GM18508 (cell line): Measurements from ENCODE around the gene MTX1.
"Not testable (repeated sequence)": the region's sequence is repeated elsewhere in the genome, so short reads cannot be mapped to it uniquely, and the experiment has no call there.

Source experiments
- ATAC-seq: cut with Tn5 transposase; IDR thresholded peaks from one replicate; pipeline ENCODE4 v1.9.1; 2021; ENCODE audit warnings: moderate number of reproducible peaks; ENCODE audit not compliant: insufficient read depth, unreplicated experiment

MTX1 gene

DNA sequence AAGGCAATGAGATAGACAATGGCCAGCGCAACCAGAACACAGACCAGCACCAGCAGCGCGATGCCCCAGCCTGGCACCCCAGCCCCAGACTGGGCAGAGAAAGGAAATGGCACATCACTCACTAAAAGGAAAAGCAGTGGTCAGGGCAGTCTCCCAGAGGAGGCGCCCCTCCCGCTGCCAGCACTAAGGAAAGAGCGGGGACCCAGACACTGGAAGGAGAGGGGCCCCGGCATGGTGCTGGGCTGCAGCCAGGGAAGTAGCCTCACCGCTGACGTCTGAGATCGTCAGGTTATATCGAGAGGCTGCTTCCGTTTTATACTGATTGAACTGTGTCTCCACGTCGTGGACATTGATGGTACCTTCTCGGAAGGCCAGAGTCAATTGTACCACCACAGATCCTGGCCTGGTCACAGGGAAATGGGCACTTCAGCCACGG lies 21.0 kb upstream of the MTX1 start:
- no peak for ATAC-seq

DNA sequence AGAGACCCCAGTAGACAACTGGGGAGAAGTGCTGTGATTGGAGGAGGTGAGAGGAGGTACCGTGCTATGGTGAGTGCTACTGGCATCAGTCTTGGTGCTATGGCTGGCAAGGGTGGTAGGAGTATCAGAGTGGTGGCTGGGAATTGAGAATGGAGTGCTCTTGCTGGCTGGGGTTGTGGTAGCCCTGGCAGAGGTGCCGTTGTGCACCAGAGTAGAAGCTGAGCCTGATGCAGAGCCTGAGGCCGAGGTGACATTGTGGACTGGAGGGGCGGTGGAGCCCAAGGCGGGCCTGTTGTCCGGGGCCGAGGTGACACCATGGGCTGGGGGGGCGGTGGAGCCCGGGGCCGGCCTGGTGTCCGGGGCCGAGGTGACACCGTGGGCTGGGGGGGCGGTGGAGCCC lies 20.2 kb upstream of the MTX1 start:
- no peak for ATAC-seq

- ATAC-seq, result not testable (repeated sequence)
These were observed 18.6 kb upstream of the MTX1 start for GRCh38 chr1:155189926-155190325.

DNA sequence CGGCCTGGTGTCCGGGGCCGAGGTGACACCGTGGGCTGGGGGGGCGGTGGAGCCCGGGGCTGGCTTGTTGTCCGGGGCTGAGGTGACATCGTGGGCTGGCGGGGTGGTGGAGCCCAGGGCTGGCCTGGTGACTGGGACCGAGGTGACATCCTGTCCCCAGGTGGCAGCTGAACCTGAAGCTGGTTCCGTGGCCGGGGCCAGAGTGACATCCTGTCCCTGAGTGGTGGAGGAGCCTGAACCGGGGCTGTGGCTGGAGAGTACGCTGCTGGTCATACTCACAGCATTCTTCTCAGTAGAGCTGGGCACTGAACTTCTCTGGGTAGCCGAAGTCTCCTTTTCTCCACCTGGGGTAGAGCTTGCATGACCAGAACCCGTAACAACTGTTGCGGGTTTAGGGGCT lies 16.6 kb upstream of the MTX1 start:
- no peak for ATAC-seq

GRCh38 chr1:155192346-155193274 lies 15.9 kb upstream of the MTX1 start:
- ATAC-seq, result no peak

DNA sequence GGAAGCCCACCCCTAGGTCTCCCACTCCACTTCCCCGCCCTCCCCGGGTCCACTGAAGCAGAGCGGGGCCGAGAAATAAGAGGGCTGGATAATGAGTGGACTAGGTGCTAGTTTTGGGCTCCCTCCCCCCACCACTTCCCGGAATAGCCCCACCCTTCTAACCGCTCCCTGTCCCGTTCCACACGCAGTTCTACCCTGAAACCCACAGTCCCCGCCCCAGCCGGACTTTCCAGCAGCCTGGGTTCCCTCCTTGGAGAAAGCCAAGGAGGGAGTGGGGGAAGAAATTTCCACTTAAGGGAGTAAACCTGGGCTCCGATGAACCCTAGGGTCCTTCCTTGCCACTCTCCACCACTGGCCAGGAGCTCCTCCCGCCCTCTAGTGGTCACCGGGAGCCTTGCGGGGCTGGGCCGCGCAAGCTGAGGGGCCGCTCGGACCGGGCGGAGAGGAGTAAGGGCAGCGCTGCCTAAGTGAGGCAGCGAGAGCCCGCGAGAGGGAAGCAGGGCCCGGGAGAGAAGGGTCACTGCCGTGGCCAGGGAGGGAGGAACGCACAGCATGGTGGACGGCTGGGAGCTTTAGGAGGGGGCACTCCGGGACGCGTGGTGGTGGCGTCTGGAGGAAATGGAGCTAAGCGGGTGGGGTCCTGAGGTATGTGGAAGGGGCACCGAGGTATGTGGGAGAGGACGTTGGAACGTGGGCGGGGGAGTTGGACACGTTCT lies 15.1 kb upstream of the MTX1 start:
- no peak for ATAC-seq

- ATAC-seq, result not testable (repeated sequence)
These were observed 14.6 kb upstream of the MTX1 start for GRCh38 chr1:155193991-155194240.

DNA sequence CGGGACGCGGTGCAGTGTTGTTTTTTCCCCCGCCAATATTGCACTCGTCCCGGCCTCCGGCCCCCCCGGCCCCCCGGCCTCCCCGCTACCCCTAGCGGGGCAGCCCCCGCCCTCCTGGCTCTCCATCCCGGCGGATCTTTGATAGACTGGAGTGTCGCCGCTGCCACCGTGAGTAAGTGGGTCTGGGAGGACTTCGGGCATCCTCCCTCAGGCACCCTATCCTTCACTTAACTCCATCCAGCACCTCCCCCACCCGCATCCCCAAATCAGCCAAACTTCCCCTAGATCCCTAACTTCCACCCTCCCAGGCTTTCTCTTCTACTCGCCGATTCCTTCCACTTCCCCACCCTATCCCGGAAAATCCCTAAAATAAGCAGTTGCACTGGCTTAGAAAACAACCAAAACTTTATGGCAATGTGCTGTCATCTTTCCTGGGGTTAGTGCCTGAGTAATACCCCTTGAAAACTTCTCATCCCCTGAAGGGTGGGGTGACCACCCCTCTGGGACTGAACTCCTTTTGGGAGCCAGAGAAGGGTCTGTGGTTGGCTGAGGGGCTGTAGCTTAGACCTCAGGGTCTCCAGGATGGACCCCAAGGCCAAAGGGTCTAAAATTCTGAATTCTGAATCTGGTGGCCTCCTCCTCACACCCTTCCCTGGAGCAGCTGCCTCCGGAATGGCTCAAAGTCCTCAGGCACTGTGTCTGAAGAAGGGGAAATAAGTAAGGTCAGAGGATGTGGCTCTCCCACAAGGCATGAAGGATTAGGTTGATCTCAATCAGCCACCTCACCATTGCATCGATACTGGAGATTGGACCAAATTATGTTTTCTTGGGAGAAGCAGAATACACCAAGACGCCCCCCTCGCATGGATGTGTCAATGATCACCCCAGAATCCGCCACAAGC lies 13.0 kb upstream of the MTX1 start:
- ATAC-seq, result no peak

GRCh38 chr1:155196103-155196892 lies 12.2 kb upstream of the MTX1 start:
- ATAC-seq, result no peak

DNA sequence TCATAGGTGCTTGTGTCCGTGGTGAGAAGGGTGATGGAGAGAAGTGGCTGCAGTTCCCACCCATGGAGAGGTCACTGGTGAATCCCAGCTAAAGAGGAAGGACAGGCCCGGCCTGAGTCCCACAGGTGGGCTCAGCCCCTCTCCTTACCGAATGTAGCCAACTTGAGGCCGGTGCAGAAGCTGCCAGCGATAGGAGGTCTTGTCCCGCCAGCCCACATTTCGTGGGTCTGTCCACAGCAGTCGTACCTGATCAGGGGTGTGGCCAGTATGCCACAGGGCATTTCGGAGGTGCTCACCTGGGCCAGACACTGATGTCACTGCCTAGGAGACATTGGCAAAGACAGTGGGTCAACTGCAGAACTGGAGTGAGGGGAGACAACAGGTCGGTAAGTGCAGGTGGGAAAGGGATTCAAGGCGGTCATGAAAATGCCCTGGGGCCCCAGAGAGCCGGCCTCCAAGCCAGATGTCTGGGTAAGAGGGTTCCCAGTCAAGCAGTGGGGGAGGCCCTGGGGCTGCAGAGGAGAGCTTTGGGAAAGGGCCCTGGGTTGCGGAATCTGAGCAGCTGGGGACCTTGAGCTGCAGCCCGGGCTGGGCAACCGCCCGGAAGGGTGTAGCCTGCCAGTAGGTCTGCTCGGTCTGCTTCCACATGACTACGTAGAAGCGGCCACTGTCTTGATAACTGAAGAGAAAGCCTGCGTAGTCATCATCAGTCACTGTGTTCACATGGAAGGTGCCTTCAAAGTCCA lies 11.4 kb upstream of the MTX1 start:
- no peak for ATAC-seq

GRCh38 chr1:155197901-155198546 lies 10.5 kb upstream of the MTX1 start:
- no peak for ATAC-seq

DNA sequence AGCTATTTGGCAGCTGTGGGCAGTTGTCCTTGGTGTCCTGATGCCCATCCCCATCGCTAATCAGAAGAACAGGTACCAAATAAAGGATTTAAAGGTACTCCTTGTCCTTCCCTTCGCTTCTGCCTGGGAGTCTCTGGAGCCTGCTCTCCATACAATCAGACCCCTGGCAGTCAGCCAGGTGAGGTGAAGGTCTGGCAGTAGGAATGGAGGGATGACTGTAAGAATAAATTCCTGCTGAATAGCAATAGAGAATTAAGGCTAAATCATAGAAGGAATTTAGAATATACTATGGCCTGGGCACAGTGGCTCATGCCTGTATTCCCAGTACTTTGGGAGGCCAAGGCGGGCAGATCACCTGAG lies 10.0 kb upstream of the MTX1 start:
- no peak for ATAC-seq

GRCh38 chr1:155199792-155200191 lies 8.7 kb upstream of the MTX1 start:
- no peak for ATAC-seq

GRCh38 chr1:155200920-155201319 lies 7.6 kb upstream of the MTX1 start:
- ATAC-seq, result no peak

DNA sequence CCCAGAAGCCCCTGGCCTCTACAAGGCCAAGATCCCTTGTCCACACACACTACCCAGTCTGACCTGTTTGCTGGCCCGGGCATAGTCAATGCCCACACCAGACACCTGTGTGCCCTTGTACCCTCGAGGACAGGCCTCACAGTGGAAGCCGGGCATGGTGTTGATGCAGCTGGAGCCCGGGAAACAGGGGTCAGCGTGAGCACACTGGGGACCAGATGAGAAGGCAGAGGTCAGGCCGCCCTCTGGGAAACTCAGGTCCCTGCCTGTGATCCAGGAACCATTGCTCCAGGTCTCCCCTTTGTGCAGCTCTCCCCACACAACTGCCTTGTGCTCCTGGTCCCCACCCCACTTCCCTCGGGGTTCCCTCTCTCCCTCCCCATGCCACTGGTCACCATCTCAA lies 6.3 kb upstream of the MTX1 start:
- ATAC-seq, result no peak

DNA sequence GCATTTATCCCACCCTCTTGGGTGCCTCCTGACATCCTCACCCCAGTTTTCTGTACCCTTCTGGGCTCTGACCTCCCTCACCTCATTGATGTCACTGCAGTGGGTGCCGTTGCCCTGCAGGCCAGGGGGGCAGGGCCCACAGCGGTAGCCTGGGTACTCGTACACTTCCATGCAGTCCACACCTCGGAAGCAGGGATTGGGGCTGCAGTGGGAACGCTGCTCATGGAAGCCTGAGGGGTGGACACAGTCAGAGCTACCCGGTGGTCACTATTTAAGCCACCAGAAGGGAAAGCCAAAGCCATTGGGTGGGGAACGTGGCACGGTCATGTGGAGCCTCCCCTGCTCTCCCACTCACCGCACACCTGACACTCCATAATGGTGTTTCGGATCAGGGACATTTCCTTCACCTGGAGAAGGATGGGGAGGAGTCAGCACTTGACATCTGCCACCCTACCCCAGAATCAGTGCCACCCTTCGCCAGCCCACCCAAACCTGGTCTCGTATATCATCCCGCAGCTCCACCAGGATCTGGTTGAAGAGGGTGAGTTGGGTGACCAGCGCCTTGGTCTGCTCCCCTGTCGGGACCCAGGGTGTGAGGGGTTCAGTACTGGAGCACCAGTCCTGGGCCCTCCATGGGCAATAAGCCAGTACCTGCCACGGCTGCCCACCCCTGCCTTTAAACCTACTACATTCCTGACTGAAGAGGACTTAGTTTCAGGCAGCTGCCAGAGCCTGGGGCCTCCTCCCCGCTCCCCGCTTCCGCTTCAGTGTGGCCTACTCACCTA lies 5.6 kb upstream of the MTX1 start:
- ATAC-seq, result no peak

DNA sequence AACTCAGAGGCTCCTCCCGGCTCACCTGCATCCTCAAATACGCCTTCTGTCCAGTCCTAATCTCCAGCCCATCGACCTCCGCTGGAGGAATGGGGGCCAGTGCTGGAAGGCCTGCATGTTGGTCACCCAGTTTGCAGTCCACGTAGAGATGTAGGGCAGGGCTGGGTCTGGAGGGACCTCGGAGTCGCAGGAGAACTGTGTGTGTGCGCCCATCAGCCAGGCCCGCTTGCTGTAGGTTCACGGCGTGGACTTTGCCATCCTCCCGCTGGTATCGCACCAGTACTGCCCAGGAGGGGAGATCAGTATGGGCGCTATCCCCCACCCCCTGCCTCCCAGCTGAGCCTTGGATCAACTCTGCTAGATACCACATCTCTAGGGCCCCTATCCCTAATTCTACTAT lies 3.5 kb upstream of the MTX1 start:
- no peak for ATAC-seq

DNA sequence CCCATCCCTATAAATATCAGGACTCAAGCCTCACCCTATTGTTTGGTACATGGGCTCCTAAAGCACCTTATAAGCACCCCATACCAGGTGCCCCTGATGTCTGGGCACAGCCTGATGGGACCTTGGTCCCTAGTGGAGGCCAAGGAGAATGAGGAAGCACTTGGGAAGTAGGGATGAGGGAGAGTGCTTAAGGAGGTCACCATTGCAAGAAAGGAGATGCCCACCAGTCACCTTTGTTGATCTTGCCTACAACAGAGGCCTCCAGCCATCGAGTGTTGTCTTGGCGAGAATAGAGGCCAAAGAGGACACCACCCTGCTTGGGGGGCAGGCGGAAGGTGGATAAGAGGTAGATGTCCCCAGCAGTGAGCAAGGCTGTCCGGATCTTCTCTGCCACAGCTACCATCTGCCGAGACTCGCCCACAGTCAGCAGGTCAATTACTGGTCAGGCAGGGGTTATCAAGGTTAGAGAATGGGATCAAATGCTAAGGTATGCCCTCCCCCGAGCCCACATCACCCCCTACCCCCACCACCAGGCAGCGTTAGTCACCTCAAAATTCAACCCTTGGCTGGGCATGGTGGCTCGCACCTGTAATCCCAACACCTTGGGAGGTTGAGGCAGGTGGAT lies 2.4 kb upstream of the MTX1 start:
- no peak for ATAC-seq
